ENCODE results near the gene MTG2. TPM values are rescaled to one million over a fixed set of nuclear protein-coding genes. Genes with fewer than 3 reads are reported as not detected.

The MTG2 gene
- total and polyA plus RNA-seq, 2 of the 13 experiments (the other 11 are each of a cell fraction or from before 2014, with no cell fraction given) = 20.4 to 37.8 TPM

- TF ChIP-seq ZNF318 (CRISPR knock-in tag; IDR thresholded peaks at IDR 0.05) = no peak
- peak; percentile 84; the same call in 1 of the 2 replicates for TF ChIP-seq ZNF563 (CRISPR knock-in tag; IDR thresholded peaks at IDR 0.05)
- peak in 1 of 2 experiments; percentile 27; a peak in 1 of 4 replicates for TF ChIP-seq POLR2A (IDR thresholded peaks at IDR 0.05; ENCODE audit: insufficient read depth in 1 of 2, low read depth in 2 of 2, low read length in 2 of 2)
- TF ChIP-seq HOXD1 (CRISPR knock-in tag; IDR thresholded peaks at IDR 0.05) = 0 out of 2 replicates have a peak, but pooled peaks have one; percentile 11
- TF ChIP-seq HMG20A (CRISPR knock-in tag; IDR thresholded peaks at IDR 0.05; ENCODE audit: borderline replicate concordance) = peak; percentile 38
- no peak for TF ChIP-seq ZBTB4 (CRISPR knock-in tag; IDR thresholded peaks at IDR 0.05; ENCODE audit: borderline replicate concordance)
- TF ChIP-seq ZNF607 (CRISPR knock-in tag; IDR thresholded peaks at IDR 0.05; ENCODE audit: borderline replicate concordance) = peak; percentile 39; the same call in 1 of the 2 replicates
- 0 out of 2 replicates have a peak, but pooled peaks have one; percentile 32 for TF ChIP-seq ZNF737 (CRISPR knock-in tag; IDR thresholded peaks at IDR 0.05; ENCODE audit: borderline replicate concordance)
- 0 out of 2 replicates have a peak, but pooled peaks have one; percentile 8 for TF ChIP-seq ZNF34 (CRISPR knock-in tag; IDR thresholded peaks at IDR 0.05; ENCODE audit: borderline replicate concordance)
- TF ChIP-seq WIZ (CRISPR knock-in tag; IDR thresholded peaks at IDR 0.05) = peak; percentile 14; the same call in 1 of the 2 replicates
- TF ChIP-seq LCORL (IDR thresholded peaks at IDR 0.05) = no peak
- 0 out of 2 replicates have a peak, but pooled peaks have one; percentile 28 for TF ChIP-seq LCORL (CRISPR knock-in tag; IDR thresholded peaks at IDR 0.05)
- peak; percentile 46 for TF ChIP-seq ERF (CRISPR knock-in tag; IDR thresholded peaks at IDR 0.05)
- TF ChIP-seq CTCF (CRISPR knock-in tag; IDR thresholded peaks at IDR 0.05) = 0 out of 2 replicates have a peak, but pooled peaks have one; percentile 4
- TF ChIP-seq ZNF496 (CRISPR knock-in tag; IDR thresholded peaks at IDR 0.05; ENCODE audit: insufficient replicate concordance) = no peak
- no peak for TF ChIP-seq MAFG (CRISPR knock-in tag; IDR thresholded peaks at IDR 0.05)
These were observed 54.1 kb downstream of the MTG2 start (continued) for GRCh38 chr20:62236766-62237513.

All from HepG2 (cell line).